Type B pancreatic cell (in vitro differentiated cells): ENCODE measurements around the gene C9. TPM values are rescaled to one million over a fixed set of nuclear protein-coding genes. Genes with fewer than 3 reads are reported as not detected.
"Not testable (repeated sequence)": the region's sequence is repeated elsewhere in the genome, so short reads cannot be mapped to it uniquely, and the experiment has no call there.

Source experiments
- DNase-seq: peaks from one replicate; pipeline ENCODE4 v3.0.0; 2021; ENCODE audit warnings: mixed read lengths; ENCODE audit not compliant: unreplicated experiment; ENCODE audit errors: extremely low spot score
- H3K27ac Mint-ChIP-seq: 2 replicates; pipeline ENCODE4 v1.8.0; 2021; ENCODE audit warnings: mild to moderate bottlenecking, mixed read lengths
- H3K27me3 Mint-ChIP-seq: 2 replicates; pipeline ENCODE4 v1.8.0; 2021; ENCODE audit warnings: mixed read lengths
- H3K36me3 Mint-ChIP-seq: 2 replicates; pipeline ENCODE4 v1.8.0; 2021; ENCODE audit warnings: mixed read lengths
- H3K4me1 Mint-ChIP-seq: one replicate; pipeline ENCODE4 v1.8.0; 2021; ENCODE audit warnings: mixed read lengths; ENCODE audit not compliant: unreplicated experiment
- H3K4me3 Mint-ChIP-seq: 2 replicates; pipeline ENCODE4 v1.8.0; 2021; ENCODE audit warnings: mild to moderate bottlenecking, mixed read lengths
- H3K9me3 Mint-ChIP-seq: 2 replicates; pipeline ENCODE4 v1.8.0; 2021; ENCODE audit warnings: mixed read lengths
- total RNA-seq: library from RNA; stranded (reverse); gene quantifications from 2 replicates; pipeline ENCODE4 v1.2.1, GENCODE V29; 2021; ENCODE audit warnings: low replicate concordance
- TF ChIP-seq, protein P1 (sequence below): fragments of 200-600 bp; sonication (generic); conservative IDR thresholded peaks from 2 replicates; pipeline ENCODE4 v1.5.0; 2021; ENCODE audit warnings: antibody characterized with exemption, mild to moderate bottlenecking

C9 gene
- total RNA-seq, 1 donor from 2014 or later: not detected

DNA sequence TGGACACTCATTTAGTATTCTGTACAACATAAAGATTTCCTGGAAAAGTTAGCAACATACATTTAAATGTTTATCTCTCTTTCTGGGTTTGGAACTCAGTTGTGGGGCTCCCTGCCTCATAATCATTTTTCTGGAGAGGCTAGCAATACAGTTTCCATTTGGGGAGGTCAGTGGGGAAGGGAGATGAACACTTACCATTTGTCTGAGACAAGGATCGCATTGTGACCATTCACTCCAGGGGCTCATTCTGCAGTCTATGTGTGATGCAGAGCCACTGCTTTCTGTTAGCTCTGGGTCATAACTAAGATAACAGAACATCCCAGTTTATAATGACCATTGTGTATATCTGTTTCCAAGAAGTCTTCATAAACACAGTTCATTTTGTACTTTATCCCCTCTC is 22.4 kb downstream of the C9 start:
- DNase-seq: no peak
- Mint-ChIP-seq H3K9me3 (no peaks in the 10 kb centered on the region), H3K4me1 (no peaks in the 10 kb centered on the region), H3K27me3 (no peaks in the 10 kb centered on the region), H3K36me3 (no peaks in the 10 kb centered on the region), H3K27ac (no peak overlapping the region), H3K4me3 (no peak overlapping the region)
- TF ChIP-seq, protein P1, sequence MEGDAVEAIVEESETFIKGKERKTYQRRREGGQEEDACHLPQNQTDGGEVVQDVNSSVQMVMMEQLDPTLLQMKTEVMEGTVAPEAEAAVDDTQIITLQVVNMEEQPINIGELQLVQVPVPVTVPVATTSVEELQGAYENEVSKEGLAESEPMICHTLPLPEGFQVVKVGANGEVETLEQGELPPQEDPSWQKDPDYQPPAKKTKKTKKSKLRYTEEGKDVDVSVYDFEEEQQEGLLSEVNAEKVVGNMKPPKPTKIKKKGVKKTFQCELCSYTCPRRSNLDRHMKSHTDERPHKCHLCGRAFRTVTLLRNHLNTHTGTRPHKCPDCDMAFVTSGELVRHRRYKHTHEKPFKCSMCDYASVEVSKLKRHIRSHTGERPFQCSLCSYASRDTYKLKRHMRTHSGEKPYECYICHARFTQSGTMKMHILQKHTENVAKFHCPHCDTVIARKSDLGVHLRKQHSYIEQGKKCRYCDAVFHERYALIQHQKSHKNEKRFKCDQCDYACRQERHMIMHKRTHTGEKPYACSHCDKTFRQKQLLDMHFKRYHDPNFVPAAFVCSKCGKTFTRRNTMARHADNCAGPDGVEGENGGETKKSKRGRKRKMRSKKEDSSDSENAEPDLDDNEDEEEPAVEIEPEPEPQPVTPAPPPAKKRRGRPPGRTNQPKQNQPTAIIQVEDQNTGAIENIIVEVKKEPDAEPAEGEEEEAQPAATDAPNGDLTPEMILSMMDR: no peak

DNA sequence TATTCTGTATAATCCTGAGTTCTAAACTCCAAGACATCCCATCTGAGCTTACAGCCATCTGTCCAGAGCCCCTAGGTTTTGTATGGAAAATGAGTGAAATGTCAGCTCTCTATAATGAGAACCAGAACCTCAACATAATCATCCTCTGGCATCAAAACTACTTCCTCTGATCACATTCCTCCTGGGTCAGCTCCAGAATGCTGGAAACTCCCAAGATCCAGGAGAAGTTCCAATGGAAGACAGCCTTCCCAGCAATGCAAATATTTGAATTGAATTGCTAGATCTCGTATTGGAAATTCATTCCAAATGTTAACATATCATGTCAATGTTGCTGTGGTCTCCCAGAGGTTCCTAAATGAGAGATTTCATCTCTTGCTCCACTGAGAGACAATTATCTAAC is 23.8 kb downstream of the C9 start:
- Mint-ChIP-seq H3K27me3 (no peaks in the 10 kb centered on the region), H3K4me3 (no peak overlapping the region), H3K9me3 (no peaks in the 10 kb centered on the region), H3K27ac (no peak overlapping the region), H3K36me3 (no peaks in the 10 kb centered on the region), H3K4me1 (no peaks in the 10 kb centered on the region)
- DNase-seq: no peak
- TF ChIP-seq, protein P1: no peak

DNA sequence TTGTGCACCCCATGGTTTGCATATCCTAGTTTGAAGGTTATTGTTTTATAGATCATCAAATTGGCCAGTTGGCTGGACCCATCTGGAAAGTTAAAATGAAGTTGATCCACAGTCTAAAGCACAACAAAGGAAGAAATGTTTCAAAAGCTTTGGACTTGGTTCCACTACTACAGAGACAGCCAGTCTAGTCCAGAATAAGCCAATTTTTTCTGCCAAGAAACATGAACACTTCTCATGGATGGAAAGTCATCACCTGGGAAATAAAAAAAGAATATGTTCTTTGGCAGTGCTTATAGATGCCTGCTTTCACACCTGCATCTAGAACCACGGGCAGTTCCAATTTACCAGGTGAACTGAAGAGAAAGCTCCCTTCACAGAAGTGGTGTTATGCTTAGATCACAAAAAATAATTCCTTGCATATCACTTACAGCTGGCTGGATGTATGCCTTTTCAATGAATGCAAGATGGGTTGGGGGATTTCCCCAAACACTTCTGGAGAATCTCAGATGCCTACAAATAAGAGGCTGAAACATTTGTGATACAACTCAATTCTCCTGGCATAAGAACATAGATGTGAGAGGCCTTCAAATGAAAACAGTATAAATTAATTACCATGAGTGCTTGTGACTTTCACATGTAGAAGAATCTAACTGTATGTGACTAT is 26.9 kb downstream of the C9 start:
- Mint-ChIP-seq H3K9me3 (no peaks in the 10 kb centered on the region), H3K4me3 (no peak overlapping the region), H3K36me3 (no peaks in the 10 kb centered on the region), H3K27me3 (no peaks in the 10 kb centered on the region), H3K27ac (no peak overlapping the region), H3K4me1 (no peaks in the 10 kb centered on the region)
- DNase-seq: no peak
- TF ChIP-seq, protein P1: no peak

DNA sequence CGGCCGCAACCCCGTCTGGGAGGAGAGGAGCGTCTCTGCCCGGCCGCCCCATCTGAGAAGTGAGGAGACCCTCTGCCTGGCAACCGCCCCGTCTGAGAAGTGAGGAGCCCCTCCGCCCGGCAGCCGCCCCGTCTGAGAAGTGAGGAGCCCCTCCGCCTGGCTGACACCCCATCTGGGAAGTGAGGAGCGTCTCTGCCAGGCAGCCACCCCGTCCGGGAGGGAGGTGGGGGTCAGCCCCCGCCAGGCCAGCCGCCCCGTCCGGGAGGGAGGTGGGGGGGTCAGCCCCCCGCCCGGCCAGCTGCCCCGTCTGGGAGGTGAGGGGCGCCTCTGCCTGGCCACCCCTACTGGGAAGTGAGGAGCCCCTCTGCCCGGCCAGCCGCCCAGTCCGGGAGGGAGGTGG is 30.0 kb downstream of the C9 start:
- not testable (repeated sequence) for DNase-seq, H3K27ac Mint-ChIP-seq, H3K4me1 Mint-ChIP-seq, H3K36me3 Mint-ChIP-seq, H3K27me3 Mint-ChIP-seq, H3K9me3 Mint-ChIP-seq, H3K4me3 Mint-ChIP-seq

DNA sequence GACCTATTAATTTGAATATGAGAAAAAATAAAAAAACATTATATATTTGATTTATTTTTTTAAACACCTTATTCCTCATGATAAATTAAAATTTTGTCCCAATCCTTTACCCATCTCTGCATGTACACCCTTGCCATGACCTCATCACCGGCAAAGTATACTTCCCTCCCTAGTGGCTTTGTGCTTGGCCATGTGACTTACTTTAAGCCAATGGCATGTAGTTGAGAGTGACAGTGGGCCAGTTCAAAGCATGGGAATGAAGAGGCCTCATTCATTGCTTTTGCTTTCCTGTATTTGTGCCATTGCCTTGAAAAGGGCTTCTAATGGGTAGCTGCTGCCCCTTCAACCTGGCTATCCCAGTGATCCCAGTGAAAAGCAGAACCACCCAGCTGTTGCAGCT is 31.2 kb downstream of the C9 start:
- no peak for DNase-seq
- Mint-ChIP-seq H3K27me3 (no peaks in the 10 kb centered on the region), H3K4me1 (no peaks in the 10 kb centered on the region), H3K27ac (no peak overlapping the region), H3K9me3 (no peaks in the 10 kb centered on the region), H3K4me3 (no peak overlapping the region), H3K36me3 (no peaks in the 10 kb centered on the region)
- TF ChIP-seq, protein P1: no peak

DNA sequence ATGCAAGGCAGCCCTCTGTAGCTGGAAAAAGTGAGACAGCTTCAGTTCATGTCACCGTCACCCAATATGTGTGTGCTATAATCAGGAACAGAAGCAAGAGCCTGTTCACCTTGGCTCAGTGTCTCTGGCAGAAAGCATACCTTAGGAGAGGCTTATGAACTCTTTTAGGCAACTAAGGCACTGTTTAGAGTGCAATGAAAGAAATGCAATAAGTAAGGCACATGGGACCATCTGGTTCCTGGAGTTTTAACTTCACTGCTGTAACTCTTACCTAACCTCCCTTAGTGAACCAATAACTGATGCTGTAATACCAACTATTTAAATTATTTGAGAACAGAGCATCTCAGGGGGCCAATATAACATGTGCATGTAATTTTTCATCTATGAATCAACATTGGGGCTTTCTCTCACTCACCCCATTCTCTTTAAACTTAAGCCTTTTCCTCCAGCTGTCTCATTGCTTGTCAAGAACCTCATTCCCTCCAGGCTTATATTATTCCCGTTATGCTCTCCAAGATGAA is 32.4 kb downstream of the C9 start:
- H3K27me3 Mint-ChIP-seq: no peaks in the 10 kb centered on the region
- TF ChIP-seq, protein P1: no peak
- H3K27ac Mint-ChIP-seq: no peak overlapping the region
- no peak for DNase-seq
- H3K4me1 Mint-ChIP-seq: no peaks in the 10 kb centered on the region
- H3K4me3 Mint-ChIP-seq: no peak overlapping the region
- no peaks in the 10 kb centered on the region for H3K9me3 Mint-ChIP-seq
- no peaks in the 10 kb centered on the region for H3K36me3 Mint-ChIP-seq
